WTC11 (cell line): Measurements from ENCODE around the gene SPHKAP.

Source experiments
- CTCF ChIP-seq: fragments of 200-600 bp; IDR thresholded peaks from 2 replicates; pipeline ENCODE4 v1.8.0; 2022; ENCODE audit warnings: antibody characterized with exemption
- FOXJ3 ChIP-seq: sonication (generic); formaldehyde crosslinking; IDR thresholded peaks from 2 replicates; pipeline ENCODE4 v1.9.0; 2021; ENCODE audit warnings: missing genetic modification reagents, mild to moderate bottlenecking, borderline replicate concordance
- MLX ChIP-seq: sonication (generic); formaldehyde crosslinking; IDR thresholded peaks from 2 replicates; pipeline ENCODE4 v1.8.1; 2023; ENCODE audit warnings: mild to moderate bottlenecking, missing genetic modification reagents, moderate library complexity
- RELA ChIP-seq: sonication (generic); formaldehyde crosslinking; IDR thresholded peaks from 2 replicates; pipeline ENCODE4 v1.8.1; 2022; ENCODE audit warnings: missing genetic modification reagents, mild to moderate bottlenecking, borderline replicate concordance
- SP1 ChIP-seq: sonication (generic); formaldehyde crosslinking; conservative IDR thresholded peaks from 2 replicates; pipeline ENCODE4 v1.8.1; 2022; ENCODE audit warnings: missing genetic modification reagents
- USF2 ChIP-seq: sonication (generic); formaldehyde crosslinking; IDR thresholded peaks from 2 replicates; pipeline ENCODE4 v1.8.1; 2023; ENCODE audit warnings: mild to moderate bottlenecking, missing genetic modification reagents, moderate library complexity
- ZBTB21 ChIP-seq: sonication (generic); formaldehyde crosslinking; IDR thresholded peaks from 2 replicates; pipeline ENCODE4 v1.8.1; 2023; ENCODE audit warnings: mild to moderate bottlenecking, missing genetic modification reagents, borderline replicate concordance
- TF ChIP-seq, protein P1 (sequence below): sonication (generic); formaldehyde crosslinking; IDR thresholded peaks from 2 replicates; pipeline ENCODE4 v1.8.1; 2023; ENCODE audit warnings: mild to moderate bottlenecking, moderate library complexity, missing genetic modification reagents
- TF ChIP-seq, protein P2 (sequence below): sonication (generic); formaldehyde crosslinking; IDR thresholded peaks from 2 replicates; pipeline ENCODE4 v1.8.0; 2023; ENCODE audit warnings: mild to moderate bottlenecking, missing genetic modification reagents

DNA sequence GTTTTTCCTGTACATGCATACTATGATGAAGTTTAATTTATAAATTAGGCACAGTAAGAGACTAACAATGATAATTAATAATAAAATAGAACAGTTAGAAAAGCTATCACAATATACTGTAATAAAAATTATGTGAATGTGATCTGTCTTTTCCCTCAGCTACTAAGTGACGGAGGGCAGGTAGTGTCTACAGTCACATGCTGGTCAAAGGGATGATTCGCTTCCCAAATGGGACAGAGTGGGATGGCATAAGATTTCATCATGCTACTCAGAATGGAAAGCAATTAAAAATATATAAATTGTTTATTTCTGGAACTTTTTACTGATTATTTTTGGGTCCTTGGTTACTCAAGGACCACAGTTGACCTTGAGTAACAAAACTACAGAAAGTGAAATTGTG, 238.5 kb downstream of the SPHKAP start:
- TF ChIP-seq USF2 (CRISPR knock-in tag) (no peak), CTCF (no peak), ZBTB21 (CRISPR knock-in tag) (no peak), FOXJ3 (CRISPR knock-in tag) (no peak), RELA (CRISPR knock-in tag) (no peak), MLX (CRISPR knock-in tag) (no peak), SP1 (no peak)
- TF ChIP-seq, protein P1, sequence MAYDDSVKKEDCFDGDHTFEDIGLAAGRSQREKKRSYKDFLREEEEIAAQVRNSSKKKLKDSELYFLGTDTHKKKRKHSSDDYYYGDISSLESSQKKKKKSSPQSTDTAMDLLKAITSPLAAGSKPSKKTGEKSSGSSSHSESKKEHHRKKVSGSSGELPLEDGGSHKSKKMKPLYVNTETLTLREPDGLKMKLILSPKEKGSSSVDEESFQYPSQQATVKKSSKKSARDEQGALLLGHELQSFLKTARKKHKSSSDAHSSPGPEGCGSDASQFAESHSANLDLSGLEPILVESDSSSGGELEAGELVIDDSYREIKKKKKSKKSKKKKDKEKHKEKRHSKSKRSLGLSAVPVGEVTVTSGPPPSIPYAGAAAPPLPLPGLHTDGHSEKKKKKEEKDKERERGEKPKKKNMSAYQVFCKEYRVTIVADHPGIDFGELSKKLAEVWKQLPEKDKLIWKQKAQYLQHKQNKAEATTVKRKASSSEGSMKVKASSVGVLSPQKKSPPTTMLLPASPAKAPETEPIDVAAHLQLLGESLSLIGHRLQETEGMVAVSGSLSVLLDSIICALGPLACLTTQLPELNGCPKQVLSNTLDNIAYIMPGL (CRISPR knock-in tag): no peak
- TF ChIP-seq, protein P2, sequence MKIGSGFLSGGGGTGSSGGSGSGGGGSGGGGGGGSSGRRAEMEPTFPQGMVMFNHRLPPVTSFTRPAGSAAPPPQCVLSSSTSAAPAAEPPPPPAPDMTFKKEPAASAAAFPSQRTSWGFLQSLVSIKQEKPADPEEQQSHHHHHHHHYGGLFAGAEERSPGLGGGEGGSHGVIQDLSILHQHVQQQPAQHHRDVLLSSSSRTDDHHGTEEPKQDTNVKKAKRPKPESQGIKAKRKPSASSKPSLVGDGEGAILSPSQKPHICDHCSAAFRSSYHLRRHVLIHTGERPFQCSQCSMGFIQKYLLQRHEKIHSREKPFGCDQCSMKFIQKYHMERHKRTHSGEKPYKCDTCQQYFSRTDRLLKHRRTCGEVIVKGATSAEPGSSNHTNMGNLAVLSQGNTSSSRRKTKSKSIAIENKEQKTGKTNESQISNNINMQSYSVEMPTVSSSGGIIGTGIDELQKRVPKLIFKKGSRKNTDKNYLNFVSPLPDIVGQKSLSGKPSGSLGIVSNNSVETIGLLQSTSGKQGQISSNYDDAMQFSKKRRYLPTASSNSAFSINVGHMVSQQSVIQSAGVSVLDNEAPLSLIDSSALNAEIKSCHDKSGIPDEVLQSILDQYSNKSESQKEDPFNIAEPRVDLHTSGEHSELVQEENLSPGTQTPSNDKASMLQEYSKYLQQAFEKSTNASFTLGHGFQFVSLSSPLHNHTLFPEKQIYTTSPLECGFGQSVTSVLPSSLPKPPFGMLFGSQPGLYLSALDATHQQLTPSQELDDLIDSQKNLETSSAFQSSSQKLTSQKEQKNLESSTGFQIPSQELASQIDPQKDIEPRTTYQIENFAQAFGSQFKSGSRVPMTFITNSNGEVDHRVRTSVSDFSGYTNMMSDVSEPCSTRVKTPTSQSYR (CRISPR knock-in tag): no peak
